PC-9 (cell line): Measurements from ENCODE around the gene SBNO1. TPM values are rescaled to one million over a fixed set of nuclear protein-coding genes. Genes with fewer than 3 reads are reported as not detected.

Experiments used
- BruUV-seq: library from RNA; stranded (reverse); fragments of 400-500 nt; replicated peaks from 2 replicates; lab custom pipeline; 2021; lab: Mats Ljungman, UMichigan
- CTCF ChIA-PET: fragments of 300-600 bp; sonication (Branson Sonifier 250); formaldehyde crosslinking; loops from one replicate; lab custom pipeline; 2022; ENCODE audit warnings: antibody characterized with exemption; lab: Charles Lee
- POLR2A ChIA-PET: fragments of 300-600 bp; sonication (Branson Sonifier 250); formaldehyde crosslinking; loops from one replicate; lab custom pipeline; 2022; ENCODE audit warnings: antibody characterized with exemption; ENCODE audit not compliant: unreplicated experiment; lab: Charles Lee
- DNase-seq, 2 experiments: peaks; one replicate each; pipeline versions ENCODE4 v3.0.0 to v3.0.0-alpha.2; 2015 to 2022; ENCODE audit warnings: mixed read lengths in 1 of 2
- H2AFZ ChIP-seq: fragments of 200-600 bp; sonication (generic); 2 replicates; pipeline ENCODE4 v1.8.1; 2017; ENCODE audit warnings: antibody characterized with exemption
- H3F3A ChIP-seq: fragments of 200-600 bp; sonication (generic); 2 replicates; pipeline ENCODE4 v1.8.1; 2017; ENCODE audit warnings: antibody characterized with exemption, mild to moderate bottlenecking, low read depth; ENCODE audit not compliant: insufficient read depth
- H3K27ac ChIP-seq: fragments of 200-600 bp; sonication (generic); 2 replicates; pipeline ENCODE4 v1.6.1; 2016; ENCODE audit warnings: mixed run types
- H3K27me3 ChIP-seq: fragments of 200-600 bp; sonication (generic); 2 replicates; pipeline ENCODE4 v1.6.1; 2016; ENCODE audit warnings: low read depth, mixed run types; ENCODE audit not compliant: insufficient read depth
- H3K36me3 ChIP-seq: fragments of 200-600 bp; sonication (generic); 2 replicates; pipeline ENCODE4 v1.6.1; 2016; ENCODE audit warnings: low read depth, mixed run types
- H3K4me1 ChIP-seq: fragments of 200-600 bp; sonication (generic); replicated peaks from 2 replicates; pipeline ENCODE4 v1.6.1; 2016; ENCODE audit warnings: mixed run types; ENCODE audit not compliant: insufficient read depth
- H3K4me2 ChIP-seq: fragments of 200-600 bp; sonication (generic); 2 replicates; pipeline ENCODE4 v1.6.1; 2017; ENCODE audit warnings: mixed run types
- H3K4me3 ChIP-seq: fragments of 200-600 bp; sonication (generic); 2 replicates; pipeline ENCODE4 v1.6.1; 2016; ENCODE audit warnings: mixed run types
- H3K79me2 ChIP-seq: fragments of 200-600 bp; sonication (generic); 2 replicates; pipeline ENCODE4 v1.6.1; 2017; ENCODE audit warnings: low read depth, mixed run types
- H3K9me2 ChIP-seq: fragments of 200-600 bp; sonication (generic); 2 replicates; pipeline ENCODE4 v1.8.1; 2017; ENCODE audit warnings: mild to moderate bottlenecking; ENCODE audit not compliant: insufficient read depth
- H3K9me3 ChIP-seq: fragments of 200-600 bp; sonication (generic); 2 replicates; pipeline ENCODE4 v1.8.1; 2016; ENCODE audit warnings: low read depth; ENCODE audit not compliant: insufficient read depth
- H4K20me1 ChIP-seq: fragments of 200-600 bp; sonication (generic); 2 replicates; pipeline ENCODE4 v1.8.1; 2017; ENCODE audit not compliant: insufficient read depth
- EZH2 ChIP-seq: fragments of 200-600 bp; sonication (generic); IDR thresholded peaks from 2 replicates; pipeline ENCODE4 v1.8.0; 2017; ENCODE audit warnings: antibody characterized with exemption, low read depth
- intact Hi-C: fragments of 100-400 bp; cut with micrococcal nuclease; formaldehyde crosslinking; loops from one replicate; pipeline ENCODE4 v1.10.0; 2022; ENCODE audit not compliant: unreplicated experiment
- total RNA-seq: library from RNA; stranded (reverse); gene quantifications from 2 replicates; pipeline ENCODE4 v1.2.3, GENCODE V29; 2021
- TF ChIP-seq, protein P1 (sequence below): fragments of 200-600 bp; sonication (generic); conservative IDR thresholded peaks from 2 replicates; pipeline ENCODE4 v1.6.1; 2017; ENCODE audit warnings: mixed run types, antibody characterized with exemption, mild to moderate bottlenecking, moderate library complexity

The SBNO1 gene
- total RNA-seq, 1 experiment from 2014 or later = 43.1 TPM

DNA sequence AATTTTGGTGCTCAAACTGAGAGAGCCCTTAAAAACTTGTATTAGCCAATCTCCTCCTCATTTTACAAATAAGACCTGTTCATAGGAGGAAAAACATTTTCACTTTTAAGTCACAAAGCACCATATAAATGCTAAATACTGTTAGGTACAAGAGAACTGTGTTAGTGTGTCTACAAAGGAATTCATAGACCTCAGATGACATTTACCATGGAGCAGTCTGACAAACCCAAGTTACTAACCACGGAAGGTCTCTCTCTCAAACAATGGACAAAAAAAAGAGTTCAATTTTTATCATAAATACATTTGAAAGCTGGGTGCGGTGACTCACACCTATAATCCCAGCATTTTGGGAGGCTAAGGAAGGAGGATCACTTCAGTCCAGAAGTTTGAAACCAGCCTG is 10.0 kb downstream of the SBNO1 start:
- no peak for DNase-seq
- POLR2A ChIA-PET = no interaction called here
- Histone ChIP-seq H4K20me1 (peaks cover 56% of the 10 kb centered on the region), H3K9me3 (no peaks in the 10 kb centered on the region), H3K9me2 (no peaks in the 10 kb centered on the region), H3K4me3 (no peak overlapping the region), H2AFZ (no peak overlapping the region), H3K4me1 (no peaks in the 10 kb centered on the region), H3K79me2 (peaks cover 88% of the 10 kb centered on the region), H3K36me3 (no peaks in the 10 kb centered on the region), H3K27me3 (no peaks in the 10 kb centered on the region), H3K27ac (no peak overlapping the region), H3F3A (0 out of 2 replicates have a peak, but pooled peaks cover 3% of the 10 kb centered on the region), H3K4me2 (no peak overlapping the region)
- CTCF ChIA-PET = no interaction called here
- intact Hi-C loops = no loop called here
- no TSS peak for BruUV-seq
- TF ChIP-seq, protein P1, sequence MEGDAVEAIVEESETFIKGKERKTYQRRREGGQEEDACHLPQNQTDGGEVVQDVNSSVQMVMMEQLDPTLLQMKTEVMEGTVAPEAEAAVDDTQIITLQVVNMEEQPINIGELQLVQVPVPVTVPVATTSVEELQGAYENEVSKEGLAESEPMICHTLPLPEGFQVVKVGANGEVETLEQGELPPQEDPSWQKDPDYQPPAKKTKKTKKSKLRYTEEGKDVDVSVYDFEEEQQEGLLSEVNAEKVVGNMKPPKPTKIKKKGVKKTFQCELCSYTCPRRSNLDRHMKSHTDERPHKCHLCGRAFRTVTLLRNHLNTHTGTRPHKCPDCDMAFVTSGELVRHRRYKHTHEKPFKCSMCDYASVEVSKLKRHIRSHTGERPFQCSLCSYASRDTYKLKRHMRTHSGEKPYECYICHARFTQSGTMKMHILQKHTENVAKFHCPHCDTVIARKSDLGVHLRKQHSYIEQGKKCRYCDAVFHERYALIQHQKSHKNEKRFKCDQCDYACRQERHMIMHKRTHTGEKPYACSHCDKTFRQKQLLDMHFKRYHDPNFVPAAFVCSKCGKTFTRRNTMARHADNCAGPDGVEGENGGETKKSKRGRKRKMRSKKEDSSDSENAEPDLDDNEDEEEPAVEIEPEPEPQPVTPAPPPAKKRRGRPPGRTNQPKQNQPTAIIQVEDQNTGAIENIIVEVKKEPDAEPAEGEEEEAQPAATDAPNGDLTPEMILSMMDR = no peak

DNA sequence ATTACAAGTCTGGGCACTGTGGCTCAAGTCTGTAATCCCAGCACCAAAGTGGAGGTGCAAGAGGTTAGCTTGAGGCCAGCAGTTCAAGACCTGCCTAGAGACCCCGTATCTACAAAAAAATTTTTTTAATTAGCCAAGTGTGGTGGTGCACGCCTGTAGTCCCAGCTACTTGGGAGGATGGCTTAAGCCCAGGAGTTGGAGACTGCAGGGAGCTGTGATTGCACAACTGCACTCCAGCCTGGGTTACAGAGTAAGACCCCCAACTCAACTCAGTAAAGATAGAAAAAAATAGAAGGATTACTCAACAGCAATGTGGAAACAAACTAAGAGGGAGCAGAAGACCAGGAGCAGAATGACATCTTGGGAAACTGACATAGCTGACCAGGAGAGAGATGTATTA is 13.3 kb downstream of the SBNO1 start:
- Histone ChIP-seq H3K36me3 (no peaks in the 10 kb centered on the region), H4K20me1 (peaks cover 39% of the 10 kb centered on the region), H3K27me3 (no peaks in the 10 kb centered on the region), H3K4me3 (no peak overlapping the region), H3K4me1 (no peaks in the 10 kb centered on the region), H3F3A (no peaks in the 10 kb centered on the region), H3K9me2 (no peaks in the 10 kb centered on the region), H3K9me3 (no peaks in the 10 kb centered on the region), H2AFZ (no peak overlapping the region), H3K4me2 (no peak overlapping the region), H3K79me2 (peaks cover 60% of the 10 kb centered on the region), H3K27ac (no peak overlapping the region)
- TF ChIP-seq, protein P1 = no peak
- TF ChIP-seq EZH2 = no peak
- BruUV-seq = no TSS peak
- no peak for DNase-seq
- POLR2A ChIA-PET = interaction anchor here (0.6 kb wide), 3 partner anchors 31 to 455 kb away, joined by 3 to 4 read pairs (median 3); no protein-coding TSS in a partner anchor
- intact Hi-C loops = no loop called here
- CTCF ChIA-PET = interaction anchor here (1.0 kb wide), 1 partner anchor 14 kb away, joined by 8 read pairs; no protein-coding TSS in a partner anchor

DNA sequence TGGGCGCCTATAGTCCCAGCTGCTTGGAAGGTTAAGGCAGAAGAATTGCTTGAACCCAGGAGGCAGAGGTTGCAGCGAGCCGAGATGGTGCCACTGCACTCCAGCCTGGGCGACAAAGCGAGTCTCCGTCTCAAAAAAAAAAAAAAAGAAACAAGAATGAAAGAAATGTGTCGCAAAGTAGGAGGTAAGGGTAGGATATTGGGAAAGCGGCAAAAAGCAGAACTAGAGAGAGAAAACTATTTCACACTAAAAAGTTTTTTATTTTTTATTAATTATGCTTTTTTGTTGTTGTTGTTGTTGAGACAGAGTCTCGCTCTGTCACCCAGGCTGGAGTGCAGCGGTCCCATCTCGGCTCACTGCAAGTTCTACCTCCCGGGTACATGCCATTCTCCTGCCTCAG is 17.7 kb downstream of the SBNO1 start:
- BruUV-seq = no TSS peak

More for the DNA sequence above, 17.7 kb downstream of the SBNO1 start:
- CTCF ChIA-PET = no interaction called here
- intact Hi-C loops = no loop called here
- Histone ChIP-seq H3F3A (0 out of 2 replicates have a peak, but pooled peaks cover 6% of the 10 kb centered on the region), H4K20me1 (peaks cover 25% of the 10 kb centered on the region), H3K36me3 (peaks cover 16% of the 10 kb centered on the region; the same call in 1 of the 2 replicates), H3K27ac (no peak overlapping the region), H3K79me2 (peaks cover 24% of the 10 kb centered on the region), H3K4me1 (no peaks in the 10 kb centered on the region), H3K9me3 (no peaks in the 10 kb centered on the region), H3K9me2 (no peaks in the 10 kb centered on the region), H2AFZ (no peak overlapping the region), H3K4me3 (no peak overlapping the region), H3K4me2 (no peak overlapping the region), H3K27me3 (no peaks in the 10 kb centered on the region)
- no peak for DNase-seq
- no peak for TF ChIP-seq EZH2
- TF ChIP-seq, protein P1 = no peak
- POLR2A ChIA-PET = no interaction called here
